Upper lobe of right lung (tissue), 1 donor: ENCODE data around the gene SLC14A1. TPM values are rescaled to one million over a fixed set of nuclear protein-coding genes. Genes with fewer than 3 reads are reported as not detected.

Experiments
- ATAC-seq: fragments of 200-7000 bp; cut with Tn5 transposase; one replicate; pipeline ENCODE4 v1.9.1; 2020; ENCODE audit warnings: mild to moderate bottlenecking, moderate library complexity
- DNase-seq: peaks from one replicate; pipeline ENCODE4 v3.0.0-alpha.2; 2020
- H3K27ac ChIP-seq: fragments of 200-600 bp; one replicate; pipeline ENCODE4 v1.8.0; 2022
- H3K27me3 ChIP-seq: fragments of 200-600 bp; one replicate; pipeline ENCODE4 v1.8.0; 2022; ENCODE audit warnings: mild to moderate bottlenecking
- H3K36me3 ChIP-seq: fragments of 200-600 bp; one replicate; pipeline ENCODE4 v1.8.0; 2022
- H3K4me1 ChIP-seq: fragments of 200-600 bp; one replicate; pipeline ENCODE4 v1.8.0; 2022
- H3K4me3 ChIP-seq: fragments of 200-600 bp; one replicate; pipeline ENCODE4 v1.8.0; 2022; ENCODE audit warnings: mild to moderate bottlenecking
- H3K9me3 ChIP-seq: fragments of 200-600 bp; one replicate; pipeline ENCODE4 v1.8.0; 2022
- intact Hi-C: fragments of 100-400 bp; cut with DNase I; formaldehyde crosslinking; loops from one replicate; pipeline ENCODE4 v1.11.0; 2022
- total RNA-seq: library from RNA; stranded (reverse); fragmentation: NEBNext Ultra II Directional; extraction: Animal tissue kit (Norgen Biotek cat#: 25700); gene quantifications from one replicate; pipeline ENCODE4 v1.2.1, GENCODE V29; 2021
- TF ChIP-seq, protein P1 (sequence below): fragments of 200-600 bp; IDR thresholded peaks from one replicate; pipeline ENCODE4 v1.8.0; 2022; ENCODE audit warnings: antibody characterized with exemption
- donor health status: DM: no; HTN: yes; CAD: no; lungs with severe emphysema.

SLC14A1 gene
- total RNA-seq, 1 donor from 2014 or later, result 6.0 TPM

GRCh38 chr18:45749918-45750689 lies 26.1 kb downstream of the SLC14A1 start:
- ATAC-seq (no peak), DNase-seq (no peak)
- H3K4me3 ChIP-seq, result no peak overlapping the region
- intact Hi-C loops, result no loop called here
- TF ChIP-seq, protein P1, sequence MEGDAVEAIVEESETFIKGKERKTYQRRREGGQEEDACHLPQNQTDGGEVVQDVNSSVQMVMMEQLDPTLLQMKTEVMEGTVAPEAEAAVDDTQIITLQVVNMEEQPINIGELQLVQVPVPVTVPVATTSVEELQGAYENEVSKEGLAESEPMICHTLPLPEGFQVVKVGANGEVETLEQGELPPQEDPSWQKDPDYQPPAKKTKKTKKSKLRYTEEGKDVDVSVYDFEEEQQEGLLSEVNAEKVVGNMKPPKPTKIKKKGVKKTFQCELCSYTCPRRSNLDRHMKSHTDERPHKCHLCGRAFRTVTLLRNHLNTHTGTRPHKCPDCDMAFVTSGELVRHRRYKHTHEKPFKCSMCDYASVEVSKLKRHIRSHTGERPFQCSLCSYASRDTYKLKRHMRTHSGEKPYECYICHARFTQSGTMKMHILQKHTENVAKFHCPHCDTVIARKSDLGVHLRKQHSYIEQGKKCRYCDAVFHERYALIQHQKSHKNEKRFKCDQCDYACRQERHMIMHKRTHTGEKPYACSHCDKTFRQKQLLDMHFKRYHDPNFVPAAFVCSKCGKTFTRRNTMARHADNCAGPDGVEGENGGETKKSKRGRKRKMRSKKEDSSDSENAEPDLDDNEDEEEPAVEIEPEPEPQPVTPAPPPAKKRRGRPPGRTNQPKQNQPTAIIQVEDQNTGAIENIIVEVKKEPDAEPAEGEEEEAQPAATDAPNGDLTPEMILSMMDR, result no peak
- H3K36me3 ChIP-seq, result no peaks in the 10 kb centered on the region
- no peak overlapping the region for H3K27ac ChIP-seq
- no peaks in the 10 kb centered on the region for H3K9me3 ChIP-seq
- H3K27me3 ChIP-seq, result no peaks in the 10 kb centered on the region
- peaks cover 5% of the 10 kb centered on the region for H3K4me1 ChIP-seq

GRCh38 chr18:45751766-45752165 lies 27.8 kb downstream of the SLC14A1 start:
- TF ChIP-seq, protein P1, result no peak
- no peak for DNase-seq
- intact Hi-C loops, result no loop called here
- H3K9me3 ChIP-seq, result no peaks in the 10 kb centered on the region
- H3K4me1 ChIP-seq, result peaks cover 4% of the 10 kb centered on the region
- H3K4me3 ChIP-seq, result no peak overlapping the region
- no peak for ATAC-seq
- no peaks in the 10 kb centered on the region for H3K27me3 ChIP-seq
- no peaks in the 10 kb centered on the region for H3K36me3 ChIP-seq
- H3K27ac ChIP-seq, result no peak overlapping the region

DNA sequence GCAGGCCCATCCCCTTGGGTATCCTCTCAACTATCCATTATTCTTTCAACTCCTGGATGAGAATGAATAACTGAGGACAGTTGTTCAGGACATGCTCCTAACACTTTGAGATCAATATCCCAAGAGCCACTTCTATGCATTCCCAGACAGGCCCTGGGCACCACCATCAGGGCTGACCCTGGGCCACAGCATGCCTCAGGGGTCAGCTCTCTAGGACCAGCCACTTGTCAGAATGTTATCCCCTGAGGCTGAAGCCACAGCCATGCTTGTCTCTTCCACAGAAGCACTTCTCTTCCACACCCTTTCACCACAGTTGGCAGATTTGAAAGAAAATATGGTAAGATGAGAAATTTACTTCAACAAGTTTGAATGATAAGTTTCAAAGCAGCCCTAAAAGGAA lies 28.7 kb downstream of the SLC14A1 start:
- Histone ChIP-seq H3K9me3 (no peaks in the 10 kb centered on the region), H3K36me3 (no peaks in the 10 kb centered on the region), H3K27me3 (no peaks in the 10 kb centered on the region), H3K4me3 (no peak overlapping the region), H3K4me1 (peaks cover 4% of the 10 kb centered on the region), H3K27ac (no peak overlapping the region)
- intact Hi-C loops, result no loop called here
- TF ChIP-seq, protein P1, result no peak
- DNase-seq, result no peak
- no peak for ATAC-seq

DNA sequence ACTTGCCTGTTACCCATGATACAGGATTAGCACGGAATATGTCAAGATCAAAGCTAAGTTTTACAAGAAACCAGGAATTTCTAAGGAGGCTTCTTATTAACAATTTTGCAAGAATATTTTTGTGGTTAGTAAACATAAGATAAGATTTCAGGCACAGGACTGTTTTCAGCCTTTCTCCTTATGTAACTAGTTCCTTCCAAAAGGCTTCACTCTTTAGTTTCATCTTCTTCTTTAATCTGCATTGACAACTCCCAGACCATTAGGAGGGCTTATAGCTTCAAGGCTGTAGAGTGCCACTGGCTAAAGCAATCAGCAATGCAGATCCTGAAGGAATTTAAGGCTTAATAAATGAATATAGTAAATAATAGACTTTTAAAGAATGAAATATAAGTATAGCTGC lies 29.3 kb downstream of the SLC14A1 start:
- intact Hi-C loops, result no loop called here
- ATAC-seq, result no peak
- no peak for DNase-seq
- Histone ChIP-seq H3K36me3 (no peaks in the 10 kb centered on the region), H3K27ac (no peak overlapping the region), H3K4me1 (peaks cover 4% of the 10 kb centered on the region), H3K27me3 (no peaks in the 10 kb centered on the region), H3K4me3 (no peak overlapping the region), H3K9me3 (no peaks in the 10 kb centered on the region)
- TF ChIP-seq, protein P1, result no peak

GRCh38 chr18:45755934-45756333 lies 32.0 kb downstream of the SLC14A1 start:
- ATAC-seq, result peak; percentile 57
- intact Hi-C loops, result no loop called here
- no peak for DNase-seq

More at GRCh38 chr18:45755934-45756333, 32.0 kb downstream of the SLC14A1 start:
- no peak overlapping the region for H3K27ac ChIP-seq
- H3K4me3 ChIP-seq, result no peak overlapping the region
- H3K36me3 ChIP-seq, result no peaks in the 10 kb centered on the region
- peaks cover 4% of the 10 kb centered on the region for H3K4me1 ChIP-seq
- TF ChIP-seq, protein P1, result no peak
- H3K9me3 ChIP-seq, result no peaks in the 10 kb centered on the region
- no peaks in the 10 kb centered on the region for H3K27me3 ChIP-seq
